Naive thymus-derived CD4-positive, alpha-beta T cell (primary cell): ENCODE results near the gene GIGYF2. TPM values are rescaled to one million over a fixed set of nuclear protein-coding genes. Genes with fewer than 3 reads are reported as not detected.

Source experiments
- ATAC-seq: fragments of 150-1000 bp; cut with Tn5 transposase; 2 replicates; pipeline ENCODE4 v1.10.0; 2021; ENCODE audit warnings: mild to moderate bottlenecking, moderate library complexity
- CTCF ChIA-PET: fragments of 350-600 bp; sonication (Branson Sonifier 250); formaldehyde crosslinking; loops from one replicate; lab custom pipeline; 2021; ENCODE audit warnings: antibody characterized with exemption; lab: Charles Lee
- POLR2A ChIA-PET: fragments of 350-600 bp; sonication (Branson Sonifier 250); formaldehyde crosslinking; loops from one replicate; lab custom pipeline; 2021; ENCODE audit warnings: antibody characterized with exemption, inconsistent platforms; lab: Charles Lee
- DNase-seq, 9 donors: peaks; one replicate each; pipeline versions ENCODE4 v3.0.0 to v3.0.0-alpha.2; 2020 to 2022; ENCODE audit warnings: mixed read lengths in 1 of 9
- H3K27ac ChIP-seq: one replicate; pipeline ENCODE4 v1.7.0; 2013; ENCODE audit warnings: mild to moderate bottlenecking, low read depth, low read length, moderate library complexity
- H3K27me3 ChIP-seq, 2 donors: one replicate each; pipeline ENCODE4 v1.7.0; 2013; ENCODE audit warnings: low read length in 2 of 2, mild to moderate bottlenecking in 2 of 2, moderate library complexity in 2 of 2; ENCODE audit not compliant: control insufficient read depth in 2 of 2, insufficient read depth in 2 of 2
- H3K36me3 ChIP-seq, 3 experiments: 1 replicate in 2 of 3; 2 replicates in 1 of 3; pipeline ENCODE4 v1.7.0; 2013; ENCODE audit warnings: low read length in 3 of 3, mild to moderate bottlenecking in 3 of 3, moderate library complexity in 1 of 3; ENCODE audit not compliant: insufficient read depth in 3 of 3, control insufficient read depth in 2 of 3
- H3K4me1 ChIP-seq, 2 donors: one replicate each; pipeline ENCODE4 v1.7.0; 2013; ENCODE audit warnings: low read length in 2 of 2, mild to moderate bottlenecking in 2 of 2, moderate library complexity in 1 of 2; ENCODE audit not compliant: control insufficient read depth in 2 of 2, insufficient read depth in 2 of 2
- H3K4me3 ChIP-seq: 2 replicates; pipeline ENCODE4 v1.7.0; 2013; ENCODE audit warnings: mild to moderate bottlenecking, low read length
- H3K9me3 ChIP-seq, 3 experiments: 1 replicate in 2 of 3; 2 replicates in 1 of 3; pipeline ENCODE4 v1.7.0; 2013; ENCODE audit warnings: low read length in 3 of 3; ENCODE audit not compliant: control insufficient read depth in 2 of 3
- H3K27ac Mint-ChIP-seq, 9 donors: one replicate each; pipeline ENCODE4 v1.8.0; 2020 to 2022; ENCODE audit warnings: mixed read lengths in 9 of 9, mild to moderate bottlenecking in 8 of 9, moderate library complexity in 5 of 9, inconsistent platforms in 2 of 9
- H3K27me3 Mint-ChIP-seq, 5 donors: one replicate each; pipeline ENCODE4 v1.8.0; 2021 to 2022; ENCODE audit warnings: mixed read lengths in 5 of 5, mild to moderate bottlenecking in 1 of 5
- H3K36me3 Mint-ChIP-seq, 5 donors: one replicate each; pipeline ENCODE4 v1.8.0; 2020 to 2022; ENCODE audit warnings: mixed read lengths in 5 of 5, mild to moderate bottlenecking in 3 of 5, inconsistent platforms in 1 of 5
- H3K4me1 Mint-ChIP-seq, 7 donors: one replicate each; pipeline ENCODE4 v1.8.0; 2020 to 2022; ENCODE audit warnings: mixed read lengths in 7 of 7, mild to moderate bottlenecking in 3 of 7, inconsistent platforms in 1 of 7
- H3K4me3 Mint-ChIP-seq, 10 donors: one replicate each; pipeline ENCODE4 v1.8.0; 2020 to 2022; ENCODE audit warnings: mild to moderate bottlenecking in 10 of 10, mixed read lengths in 10 of 10, moderate library complexity in 6 of 10, inconsistent platforms in 2 of 10
- H3K9me3 Mint-ChIP-seq, 11 donors: one replicate each; pipeline ENCODE4 v1.8.0; 2020 to 2022; ENCODE audit warnings: mixed read lengths in 11 of 11, mild to moderate bottlenecking in 4 of 11, inconsistent platforms in 1 of 11, moderate library complexity in 1 of 11
- intact Hi-C, 2 donors: fragments of 100-400 bp; cut with micrococcal nuclease; formaldehyde crosslinking; loops; one replicate each; pipeline ENCODE4 v1.15.1; 2023
- polyA plus RNA-seq, 2 donors: library from polyadenylated mRNA; unstranded; fragments of 300-500 nt; fragmentation: Illumina TruSeq; gene quantifications; one replicate each; pipeline ENCODE4 v1.2.3, GENCODE V29; 2021
- total RNA-seq, 6 experiments: library from RNA in 5 of 6; stranded (reverse) in 5 of 6; gene quantifications; 1 replicate in 5 of 6; 2 replicates in 1 of 6; pipeline ENCODE4 v1.2.3 and lab custom pipeline; 2021 to 2026

The GIGYF2 gene
- total and polyA plus RNA-seq, 7 experiments from 2014 or later: 25.3 to 82.8 (median 72.3) TPM

DNA sequence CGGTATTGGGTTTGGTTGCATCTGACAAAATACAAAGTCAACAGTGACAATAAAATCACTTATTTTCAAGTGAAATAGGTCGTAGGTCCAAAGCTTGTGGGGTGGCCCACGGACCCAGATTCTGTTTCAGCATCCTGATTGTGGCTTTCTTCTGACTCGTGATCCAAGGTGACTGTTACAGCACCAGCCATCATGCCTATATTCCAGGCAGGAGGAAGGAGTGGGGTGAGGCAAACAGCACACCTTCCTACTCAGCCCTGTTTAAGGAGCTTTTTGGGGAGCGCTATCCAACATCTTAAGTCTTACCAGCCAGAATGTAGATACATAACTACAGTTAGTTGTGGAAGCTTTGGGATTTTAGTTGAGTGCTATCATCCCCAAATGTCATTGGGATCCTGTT is 164.2 kb downstream of the GIGYF2 start:
- Histone ChIP-seq H3K27me3 (no peaks in the 10 kb centered on the region), H3K27ac (no peak overlapping the region), H3K4me1 (no peaks in the 10 kb centered on the region), H3K9me3 (no peaks in the 10 kb centered on the region), H3K36me3 (peaks cover 0 to 37% (median 8%) of the 10 kb centered on the region in 3 experiments), H3K4me3 (no peak overlapping the region)
- intact Hi-C loops: no loop called here
- ChIA-PET CTCF (no interaction called here), POLR2A (interaction anchor here (0.7 kb wide), 1 partner anchor 18 kb away, joined by 3 read pairs; no protein-coding TSS in a partner anchor)
- Mint-ChIP-seq H3K27ac (no peak overlapping the region), H3K36me3 (peaks cover 14 to 38% (median 19%) of the 10 kb centered on the region in 5 donors), H3K4me1 (no peaks in the 10 kb centered on the region), H3K4me3 (no peak overlapping the region), H3K27me3 (no peaks in the 10 kb centered on the region), H3K9me3 (no peaks in the 10 kb centered on the region)
- no peak for DNase-seq
- no peak for ATAC-seq

DNA sequence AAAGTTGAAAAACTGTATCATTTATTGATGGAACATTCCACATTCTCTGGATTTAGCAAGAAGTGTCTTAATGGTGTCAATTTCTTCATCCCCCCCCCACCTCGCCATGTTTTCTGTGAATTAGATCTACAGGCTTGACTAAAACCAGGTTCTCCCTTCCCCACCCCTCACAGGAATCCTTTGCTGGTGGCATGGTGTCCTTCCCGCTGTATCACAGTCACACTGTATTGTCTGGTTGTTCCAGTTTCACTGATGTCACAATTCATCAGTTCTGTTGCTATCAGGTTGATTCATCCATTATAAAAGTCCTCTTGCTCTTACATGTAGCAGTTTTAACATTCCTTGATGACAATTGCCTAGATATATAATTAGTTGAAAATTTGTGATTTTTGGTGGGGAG is 166.9 kb downstream of the GIGYF2 start:
- H3K4me3 ChIP-seq: no peak overlapping the region
- no peaks in the 10 kb centered on the region for H3K27me3 ChIP-seq
- Mint-ChIP-seq H3K4me1 (peaks cover 0 to 1% (median 0%) of the 10 kb centered on the region in 7 donors), H3K9me3 (no peaks in the 10 kb centered on the region), H3K27ac (peak overlapping the region in 2 of 9 donors; percentile 25 to 53), H3K36me3 (peaks cover 3 to 19% (median 6%) of the 10 kb centered on the region in 5 donors), H3K27me3 (no peaks in the 10 kb centered on the region), H3K4me3 (no peak overlapping the region)
- H3K4me1 ChIP-seq: no peaks in the 10 kb centered on the region
- intact Hi-C loops: no loop called here
- H3K27ac ChIP-seq: no peak overlapping the region
- DNase-seq: no peak
- H3K36me3 ChIP-seq: peaks cover 0 to 11% (median 3%) of the 10 kb centered on the region in 3 experiments
- ChIA-PET POLR2A (no interaction called here), CTCF (no interaction called here)
- ATAC-seq: no peak
- H3K9me3 ChIP-seq: no peaks in the 10 kb centered on the region

DNA sequence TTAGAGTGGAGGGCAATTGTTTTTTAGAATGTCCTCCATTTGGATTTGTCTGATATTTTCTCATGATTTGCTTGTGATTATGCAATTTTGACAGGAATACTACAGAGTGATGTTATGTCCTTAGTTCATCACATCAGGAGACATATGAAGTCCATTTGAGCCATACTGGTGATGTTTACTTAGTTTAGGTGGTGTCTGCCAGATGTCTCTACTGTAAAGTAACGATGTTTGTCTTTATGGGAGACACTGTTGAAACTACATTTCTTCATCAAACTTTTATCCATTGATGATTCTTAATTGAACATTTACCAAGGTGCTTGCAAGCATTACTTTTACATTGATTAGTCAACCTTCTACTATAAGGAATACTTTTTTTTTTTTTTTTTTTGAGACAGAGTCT is 168.0 kb downstream of the GIGYF2 start:
- Mint-ChIP-seq H3K27ac (peak overlapping the region in 1 of 9 donors; percentile 2), H3K4me1 (peaks cover 0 to 7% (median 0%) of the 10 kb centered on the region in 7 donors), H3K4me3 (no peak overlapping the region), H3K27me3 (peaks cover 0 to 4% (median 0%) of the 10 kb centered on the region in 5 donors), H3K9me3 (no peaks in the 10 kb centered on the region), H3K36me3 (peaks cover 0 to 10% (median 0%) of the 10 kb centered on the region in 5 donors)
- ChIA-PET CTCF (no interaction called here), POLR2A (interaction anchor here (0.7 kb wide), 1 partner anchor 12 kb away, joined by 3 read pairs; no protein-coding TSS in a partner anchor)
- Histone ChIP-seq H3K27ac (no peak overlapping the region), H3K27me3 (no peaks in the 10 kb centered on the region), H3K4me1 (no peaks in the 10 kb centered on the region), H3K9me3 (no peaks in the 10 kb centered on the region), H3K4me3 (no peak overlapping the region), H3K36me3 (peaks cover 0 to 6% (median 0%) of the 10 kb centered on the region in 3 experiments)
- intact Hi-C loops: no loop called here
- ATAC-seq (no peak), DNase-seq (no peak)

DNA sequence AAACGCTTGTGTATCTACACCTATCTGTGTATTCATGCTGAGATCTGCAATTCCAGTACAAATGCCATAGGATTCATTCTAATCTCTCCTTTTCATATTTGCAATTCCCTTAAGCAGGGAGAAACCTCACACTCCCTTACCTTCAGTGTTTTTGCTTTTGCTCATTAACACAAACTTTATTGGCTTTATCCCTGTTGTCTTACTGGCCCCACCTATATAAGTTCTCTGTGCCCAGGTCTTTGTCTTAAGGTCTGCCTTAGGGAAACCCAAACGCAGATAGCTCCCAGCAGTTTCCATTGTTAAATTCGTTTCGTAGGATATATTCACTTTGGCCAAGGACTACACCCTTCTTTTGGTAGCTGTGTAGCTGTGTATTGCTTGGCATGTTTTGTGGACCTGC is 169.0 kb downstream of the GIGYF2 start:
- H3K4me3 Mint-ChIP-seq: no peak overlapping the region
- H3K27ac Mint-ChIP-seq: no peak overlapping the region
- H3K4me1 Mint-ChIP-seq: peaks cover 0 to 7% (median 0%) of the 10 kb centered on the region in 7 donors
- H3K4me3 ChIP-seq: no peak overlapping the region
- peaks cover 0 to 7% (median 0%) of the 10 kb centered on the region in 5 donors for H3K36me3 Mint-ChIP-seq
- no peaks in the 10 kb centered on the region for H3K9me3 Mint-ChIP-seq
- ChIA-PET CTCF (no interaction called here), POLR2A (interaction anchor here (1.1 kb wide), 1 partner anchor 9 kb away, joined by 3 read pairs; no protein-coding TSS in a partner anchor)
- no peaks in the 10 kb centered on the region for H3K27me3 ChIP-seq
- no peak for ATAC-seq
- intact Hi-C loops: no loop called here
- no peak overlapping the region for H3K27ac ChIP-seq
- peaks cover 0 to 3% (median 0%) of the 10 kb centered on the region in 3 experiments for H3K36me3 ChIP-seq
- DNase-seq: no peak
- peaks cover 0 to 4% (median 0%) of the 10 kb centered on the region in 5 donors for H3K27me3 Mint-ChIP-seq
- H3K4me1 ChIP-seq: no peaks in the 10 kb centered on the region
- no peaks in the 10 kb centered on the region for H3K9me3 ChIP-seq

- H3K4me1 Mint-ChIP-seq: peaks cover 0 to 7% (median 0%) of the 10 kb centered on the region in 7 donors
- no peaks in the 10 kb centered on the region for H3K4me1 ChIP-seq
- H3K4me3 Mint-ChIP-seq: peak overlapping the region in 1 of 10 donors; percentile 79
- peak overlapping the region in 2 of 9 donors; percentile 38 to 78 for H3K27ac Mint-ChIP-seq
- no peak overlapping the region for H3K4me3 ChIP-seq
- H3K36me3 Mint-ChIP-seq: peaks cover 0 to 4% (median 0%) of the 10 kb centered on the region in 5 donors
- ChIA-PET POLR2A (no interaction called here), CTCF (no interaction called here)
- DNase-seq: peak in 1 of 9 donors; percentile 11
- H3K9me3 Mint-ChIP-seq: no peaks in the 10 kb centered on the region
- no peaks in the 10 kb centered on the region for H3K27me3 ChIP-seq
- no peaks in the 10 kb centered on the region for H3K9me3 ChIP-seq
- no peak overlapping the region for H3K27ac ChIP-seq
- intact Hi-C loops: no loop called here
- H3K27me3 Mint-ChIP-seq: peaks cover 0 to 9% (median 3%) of the 10 kb centered on the region in 5 donors
- ATAC-seq: no peak
- H3K36me3 ChIP-seq: no peaks in the 10 kb centered on the region
Observed at GRCh38 chr2:232869138-232870017, 172.2 kb downstream of the GIGYF2 start.

DNA sequence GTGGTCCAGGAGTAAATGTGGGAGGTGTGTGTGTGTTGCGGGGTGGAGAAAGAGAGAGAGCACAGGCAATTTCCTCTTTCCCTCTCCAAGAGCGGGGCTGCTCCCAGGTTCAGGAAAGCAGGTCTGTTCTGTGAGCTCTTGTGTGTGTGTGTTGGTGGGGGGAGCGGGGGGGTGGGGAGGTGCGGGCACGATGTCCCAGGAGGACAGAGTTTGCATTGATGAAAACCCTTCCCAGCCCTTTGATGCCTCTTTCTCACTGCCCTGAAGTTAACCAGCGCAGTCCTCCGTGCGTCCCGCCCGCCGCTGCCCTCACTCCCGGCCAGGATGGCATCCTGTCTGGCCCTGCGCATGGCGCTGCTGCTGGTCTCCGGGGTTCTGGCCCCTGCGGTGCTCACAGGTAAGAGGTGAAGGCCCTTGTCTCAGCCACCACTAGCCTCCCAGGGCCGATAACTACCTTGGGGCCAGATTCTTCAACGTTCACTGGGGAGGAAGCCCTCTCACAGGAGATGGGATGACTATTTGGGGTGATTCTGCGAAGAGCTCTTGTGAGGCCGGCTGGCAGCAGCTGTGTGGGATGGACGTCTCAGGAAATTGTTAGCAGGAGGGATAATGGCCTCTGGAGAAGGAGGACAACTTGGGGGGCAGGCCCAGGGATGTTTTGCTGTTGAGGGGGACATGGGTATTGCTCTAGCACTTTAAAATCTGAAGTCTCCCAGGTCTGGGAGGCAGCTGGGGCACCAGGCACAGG is 173.1 kb downstream of the GIGYF2 start, which contains the start of gene SNORC:
TSS of gene SNORC (plus strand) at position 247 of the 748 bp plus-strand sequence. CDS start at position 325, 78 bp downstream.
- H3K4me3 Mint-ChIP-seq: peak within 1 kb of the TSS in 1 of 10 donors; percentile 79
- Histone ChIP-seq H3K27ac (no peak within 1 kb of the TSS), H3K9me3 (no peaks in the 10 kb centered on the region), H3K36me3 (no peaks in the 10 kb centered on the region), H3K4me1 (no peaks in the 10 kb centered on the region), H3K27me3 (no peaks in the 10 kb centered on the region), H3K4me3 (no peak within 1 kb of the TSS)
- intact Hi-C loops: no loop called here
- ATAC-seq (no peak), DNase-seq (peak in 1 of 9 donors; percentile 13)
- CTCF ChIA-PET: no interaction called here
- peaks cover 0 to 4% (median 0%) of the 10 kb centered on the region in 5 donors for H3K36me3 Mint-ChIP-seq
- peaks cover 0 to 7% (median 0%) of the 10 kb centered on the region in 7 donors for H3K4me1 Mint-ChIP-seq
- peaks cover 3 to 14% (median 8%) of the 10 kb centered on the region in 5 donors for H3K27me3 Mint-ChIP-seq
- peak within 1 kb of the TSS in 3 of 9 donors; percentile 38 to 78 (median 58) for H3K27ac Mint-ChIP-seq
- POLR2A ChIA-PET: no interaction called here
- no peaks in the 10 kb centered on the region for H3K9me3 Mint-ChIP-seq
